GM23338 (cell line): Measurements from ENCODE around the gene ANKK1.

Experiments used
- CTCF ChIP-seq, 2 experiments: fragments of 200-600 bp in 1 of 2; sonication (generic) in 1 of 2; conservative IDR thresholded peaks; 2 replicates each; pipeline versions ENCODE4 v1.5.1 to v1.6.1; 2016 to 2017; ENCODE audit warnings: antibody characterized with exemption in 2 of 2, low read depth in 2 of 2, mild to moderate bottlenecking in 2 of 2, moderate library complexity in 1 of 2
- EZH2 ChIP-seq: fragments of 200-600 bp; sonication (generic); IDR thresholded peaks from one replicate; pipeline ENCODE4 v1.8.0; 2017; ENCODE audit warnings: antibody characterized with exemption, mild to moderate bottlenecking, low read depth; ENCODE audit not compliant: unreplicated experiment
- EZH2phosphoT487 ChIP-seq: fragments of 200-600 bp; sonication (generic); IDR thresholded peaks from one replicate; pipeline ENCODE4 v1.8.1; 2018; ENCODE audit warnings: antibody characterized with exemption; ENCODE audit not compliant: unreplicated experiment
- POLR2AphosphoS5 ChIP-seq: IDR thresholded peaks from 2 replicates; pipeline ENCODE4 v1.6.1; 2016; ENCODE audit warnings: antibody characterized with exemption, low read depth
- REST ChIP-seq: IDR thresholded peaks from one replicate; pipeline ENCODE4 v1.6.1; 2018; ENCODE audit warnings: antibody characterized with exemption; ENCODE audit not compliant: unreplicated experiment

GRCh38 chr11:113417428-113417827, 29.8 kb downstream of the ANKK1 start:
- no peak for TF ChIP-seq POLR2AphosphoS5
- no peak for TF ChIP-seq CTCF (conservative IDR thresholded peaks at IDR 0.05; ENCODE audit: low read depth in 2 of 2)
- TF ChIP-seq EZH2, result no peak
- no peak for TF ChIP-seq EZH2phosphoT487
- no peak for TF ChIP-seq REST
